HFF-Myc (cell line): Measurements from ENCODE around the gene FOXJ2.
"Not testable (repeated sequence)": the region's sequence is repeated elsewhere in the genome, so short reads cannot be mapped to it uniquely, and the experiment has no call there.

Source experiments
- DNase-seq: peaks from one replicate; pipeline ENCODE4 v3.0.0-alpha.2; 2011; ENCODE audit warnings: low read depth; ENCODE audit errors: extremely low read depth
- H3K4me3 ChIP-seq: replicated peaks from 2 replicates; pipeline ENCODE4 v1.5.1; 2011; ENCODE audit warnings: low read depth, mild to moderate bottlenecking, control low read depth, low read length
- CTCF ChIP-seq: IDR thresholded peaks from 2 replicates; pipeline ENCODE4 v1.5.1; 2012; ENCODE audit warnings: mild to moderate bottlenecking, low read depth, low read length, control low read depth; ENCODE audit errors: missing control alignments

The FOXJ2 gene

GRCh38 chr12:8080120-8080519 is 47.6 kb downstream of the FOXJ2 start:
- DNase-seq = no peak

GRCh38 chr12:8081251-8081920 is 48.9 kb downstream of the FOXJ2 start:
- H3K4me3 ChIP-seq = peak overlapping the region; percentile 86
- TF ChIP-seq CTCF = no peak
- DNase-seq = no peak

More at GRCh38 chr12:8080120-8080519, 47.6 kb downstream of the FOXJ2 start:
- H3K4me3 ChIP-seq = no peak overlapping the region
- no peak for TF ChIP-seq CTCF

DNA sequence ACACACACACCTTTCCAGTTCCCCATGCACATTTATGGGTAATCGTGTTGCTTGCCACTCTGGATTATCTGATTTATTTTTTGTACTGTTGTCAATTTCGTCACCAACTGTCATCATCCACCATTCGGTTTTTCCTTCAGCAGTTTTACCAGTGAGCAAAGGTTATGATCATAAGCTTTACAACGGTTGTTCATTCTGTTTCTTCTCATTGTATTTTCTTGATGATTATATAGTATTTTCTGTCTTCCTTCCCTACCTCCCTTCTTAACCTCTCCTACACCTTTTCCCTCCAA is 50.2 kb downstream of the FOXJ2 start:
- no peak for TF ChIP-seq CTCF
- H3K4me3 ChIP-seq = peak overlapping the region; percentile 86
- DNase-seq = no peak

- not testable (repeated sequence) for H3K4me3 ChIP-seq, DNase-seq
Measured at GRCh38 chr12:8084351-8084750, 51.8 kb downstream of the FOXJ2 start.

GRCh38 chr12:8087666-8088065 is 55.1 kb downstream of the FOXJ2 start:
- no peak for DNase-seq
- no peak overlapping the region for H3K4me3 ChIP-seq
- no peak for TF ChIP-seq CTCF

DNA sequence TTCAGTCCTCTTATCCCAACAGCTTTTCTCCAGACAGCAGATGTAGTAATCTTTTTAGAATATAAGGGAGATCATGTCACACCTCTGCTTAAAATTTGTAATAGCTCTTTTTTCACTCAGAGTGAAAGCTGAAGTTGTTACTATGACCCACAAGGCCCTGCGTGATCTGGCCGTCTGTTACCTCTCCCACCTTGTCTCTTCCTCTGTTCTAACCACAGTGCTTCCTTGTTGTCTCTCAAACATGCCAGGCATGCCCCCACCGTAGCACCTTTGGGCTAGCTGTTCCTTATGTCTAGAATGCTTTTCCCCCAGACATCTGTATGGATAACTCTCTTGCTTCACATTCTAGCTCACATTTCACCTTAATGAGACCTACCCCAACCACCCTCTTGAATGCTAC is 56.1 kb downstream of the FOXJ2 start:
- H3K4me3 ChIP-seq = no peak overlapping the region

DNA sequence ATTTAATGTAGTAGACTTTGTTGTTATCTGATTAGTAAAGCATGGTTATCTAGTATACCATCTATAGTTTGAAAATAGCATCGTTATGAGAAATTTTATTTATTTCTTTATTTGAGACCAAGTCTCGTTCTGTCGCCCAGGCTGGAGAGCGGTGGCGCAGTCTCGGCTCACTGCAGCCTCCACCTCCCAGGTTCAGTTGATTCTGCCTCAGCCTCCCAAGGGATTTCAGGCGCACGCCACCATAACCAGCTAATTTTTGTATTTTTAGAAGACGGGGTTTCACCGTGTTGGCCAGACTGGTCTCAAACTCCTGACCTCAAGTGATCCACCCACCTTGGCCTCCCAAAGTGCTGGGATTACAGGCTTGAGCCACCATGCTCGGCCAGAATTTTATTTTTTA is 56.8 kb downstream of the FOXJ2 start:
- DNase-seq, H3K4me3 ChIP-seq: not testable (repeated sequence)

More for the DNA sequence above, 56.1 kb downstream of the FOXJ2 start:
- DNase-seq = no peak
- no peak for TF ChIP-seq CTCF

- H3K4me3 ChIP-seq = no peak overlapping the region
- no peak for TF ChIP-seq CTCF
- no peak for DNase-seq
Measured at GRCh38 chr12:8089716-8090115, 57.2 kb downstream of the FOXJ2 start.
